HEK293T (cell line): Measurements from ENCODE around the gene STIP1.

Source experiments
- FOXM1 ChIP-seq: fragments of 450-650 bp; IDR thresholded peaks from 2 replicates; pipeline ENCODE4 v1.6.1; 2017; ENCODE audit warnings: mild to moderate bottlenecking, borderline replicate concordance
- TARDBP ChIP-seq: fragments of 450-650 bp; IDR thresholded peaks from 2 replicates; pipeline ENCODE4 v1.6.1; 2016

DNA sequence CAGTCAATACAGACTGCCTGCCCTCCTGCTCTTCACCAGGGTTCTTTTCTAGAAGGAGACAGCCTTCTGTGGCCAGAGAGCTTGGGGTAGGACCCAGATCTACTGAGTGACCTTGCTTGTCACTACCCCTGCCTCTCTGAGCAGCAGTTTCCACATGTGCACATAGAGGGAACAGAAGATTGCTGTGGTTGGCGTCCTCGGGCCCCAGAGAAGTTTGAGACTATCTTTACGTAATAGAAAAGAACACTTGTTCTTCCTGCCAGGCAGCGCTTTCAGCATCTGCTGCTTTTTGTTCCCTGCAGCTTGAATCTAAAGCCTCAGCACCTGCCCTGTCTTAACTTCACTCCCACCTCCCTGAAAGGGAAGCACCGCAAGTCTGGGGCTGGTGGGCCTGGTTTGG is 53.0 kb downstream of the STIP1 start:
- no peak for TF ChIP-seq TARDBP
- no peak for TF ChIP-seq FOXM1
